HCT116 (cell line): ENCODE measurements around the gene ZNF750.

Experiments used
- EZH2 ChIP-seq: fragments of 200-600 bp; sonication (generic); IDR thresholded peaks from 2 replicates; pipeline ENCODE4 v1.6.1; 2017; ENCODE audit warnings: antibody characterized with exemption, mixed run types
- POLR2A ChIP-seq: IDR thresholded peaks from 2 replicates; pipeline ENCODE4 v1.7.0; 2011; ENCODE audit warnings: borderline replicate concordance; ENCODE audit not compliant: insufficient read depth, insufficient read length; ENCODE audit errors: extremely low read depth

- TF ChIP-seq POLR2A (no peak), EZH2 (no peak)
Observed at GRCh38 chr17:82823004-82823403, 16.8 kb downstream of the ZNF750 start.
